Breast epithelium (tissue), 4 donors: ENCODE measurements around the gene CYP2A6. TPM values are rescaled to one million over a fixed set of nuclear protein-coding genes. Genes with fewer than 3 reads are reported as not detected.
"Not testable (repeated sequence)": the region's sequence is repeated elsewhere in the genome, so short reads cannot be mapped to it uniquely, and the experiment has no call there.

ENCODE experiments used
- DNase-seq, 2 donors: peaks; one replicate each; pipeline ENCODE4 v3.0.0-alpha.2; 2019; ENCODE audit warnings: low spot score in 2 of 2
- H3K27ac ChIP-seq, 2 donors: fragments of 200-600 bp; sonication (generic) in 1 of 2; one replicate each; pipeline ENCODE4 v1.5.1; 2016 to 2019; ENCODE audit warnings: mild to moderate bottlenecking in 1 of 2
- H3K27me3 ChIP-seq, 2 donors: fragments of 200-600 bp; sonication (generic) in 1 of 2; one replicate each; pipeline versions ENCODE4 v1.5.1 to v1.6.0; 2017 to 2019; ENCODE audit warnings: control low read depth in 1 of 2, mild to moderate bottlenecking in 1 of 2
- H3K36me3 ChIP-seq: fragments of 200-600 bp; one replicate; pipeline ENCODE4 v1.5.1; 2019
- H3K4me1 ChIP-seq, 2 donors: fragments of 200-600 bp; sonication (generic); one replicate each; pipeline ENCODE4 v1.5.1; 2016 to 2019; ENCODE audit warnings: control low read depth in 1 of 2
- H3K4me3 ChIP-seq, 3 donors: fragments of 200-600 bp; sonication (generic); 1 replicate in 2 of 3; 2 replicates in 1 of 3; pipeline ENCODE4 v1.5.1; 2016 to 2019; ENCODE audit warnings: mild to moderate bottlenecking in 3 of 3, moderate library complexity in 2 of 3
- H3K9me3 ChIP-seq, 2 donors: fragments of 200-600 bp; sonication (generic) in 1 of 2; one replicate each; pipeline ENCODE4 v1.5.1; 2016 to 2019; ENCODE audit warnings: control low read depth in 1 of 2
- POLR2A ChIP-seq: fragments of 450-650 bp; IDR thresholded peaks from one replicate; pipeline ENCODE4 v1.6.1; 2016; ENCODE audit warnings: antibody characterized with exemption, mild to moderate bottlenecking, moderate library complexity
- POLR2AphosphoS5 ChIP-seq, 3 donors: sonication (generic); formaldehyde crosslinking; IDR thresholded peaks; one replicate each; pipeline ENCODE4 v1.6.1; 2017; ENCODE audit warnings: antibody characterized with exemption in 3 of 3
- intact Hi-C: fragments of 100-400 bp; cut with DNase I; formaldehyde crosslinking; loops from one replicate; pipeline ENCODE4 v1.15.1; 2023; ENCODE audit warnings: low total_unique reads
- total RNA-seq, 3 donors: library from RNA; depleted of rRNA; stranded (reverse); fragments of >200 nt; gene quantifications; one replicate each; pipeline ENCODE4 v1.1.0, GENCODE V29; 2016
- TF ChIP-seq, protein P1 (sequence below), 3 donors: fragments of 450-650 bp; IDR thresholded peaks; one replicate each; pipeline ENCODE4 v1.5.1; 2016 to 2017; ENCODE audit warnings: antibody characterized with exemption in 3 of 3, mild to moderate bottlenecking in 3 of 3, moderate library complexity in 3 of 3

The CYP2A6 gene
- total RNA-seq, 3 donors from 2014 or later = 0.64 TPM; not detected in 2

DNA sequence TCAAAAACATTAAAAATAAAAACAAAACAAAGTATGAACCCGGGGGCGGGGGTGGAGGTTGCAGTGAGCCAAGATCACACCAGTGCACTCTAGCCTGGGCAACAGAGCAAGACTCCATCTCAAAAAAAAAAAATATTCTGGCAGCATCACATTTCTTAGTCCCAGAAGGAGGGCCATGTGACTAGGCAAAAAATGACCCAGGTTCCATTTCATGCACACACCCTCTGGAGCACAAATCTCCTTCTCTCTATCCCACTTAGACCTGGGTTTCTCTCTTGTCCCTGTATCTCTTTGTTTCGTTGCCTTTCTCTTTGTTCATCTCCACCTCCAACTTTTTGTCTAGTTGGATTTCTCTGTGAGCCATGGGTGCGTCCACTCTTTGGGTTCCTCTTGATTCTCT, 37.9 kb upstream of the CYP2A6 start:
- H3K36me3 ChIP-seq = no peaks in the 10 kb centered on the region
- no peak for DNase-seq
- intact Hi-C loops = no loop called here
- H3K4me1 ChIP-seq = no peaks in the 10 kb centered on the region
- H3K27ac ChIP-seq = no peak overlapping the region
- no peak overlapping the region for H3K4me3 ChIP-seq
- H3K9me3 ChIP-seq = no peaks in the 10 kb centered on the region
- TF ChIP-seq, protein P1, sequence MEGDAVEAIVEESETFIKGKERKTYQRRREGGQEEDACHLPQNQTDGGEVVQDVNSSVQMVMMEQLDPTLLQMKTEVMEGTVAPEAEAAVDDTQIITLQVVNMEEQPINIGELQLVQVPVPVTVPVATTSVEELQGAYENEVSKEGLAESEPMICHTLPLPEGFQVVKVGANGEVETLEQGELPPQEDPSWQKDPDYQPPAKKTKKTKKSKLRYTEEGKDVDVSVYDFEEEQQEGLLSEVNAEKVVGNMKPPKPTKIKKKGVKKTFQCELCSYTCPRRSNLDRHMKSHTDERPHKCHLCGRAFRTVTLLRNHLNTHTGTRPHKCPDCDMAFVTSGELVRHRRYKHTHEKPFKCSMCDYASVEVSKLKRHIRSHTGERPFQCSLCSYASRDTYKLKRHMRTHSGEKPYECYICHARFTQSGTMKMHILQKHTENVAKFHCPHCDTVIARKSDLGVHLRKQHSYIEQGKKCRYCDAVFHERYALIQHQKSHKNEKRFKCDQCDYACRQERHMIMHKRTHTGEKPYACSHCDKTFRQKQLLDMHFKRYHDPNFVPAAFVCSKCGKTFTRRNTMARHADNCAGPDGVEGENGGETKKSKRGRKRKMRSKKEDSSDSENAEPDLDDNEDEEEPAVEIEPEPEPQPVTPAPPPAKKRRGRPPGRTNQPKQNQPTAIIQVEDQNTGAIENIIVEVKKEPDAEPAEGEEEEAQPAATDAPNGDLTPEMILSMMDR (IDR thresholded peaks at IDR 0.05) = no peak
- TF ChIP-seq POLR2A (no peak), POLR2AphosphoS5 (IDR thresholded peaks at IDR 0.05) (no peak)
- no peaks in the 10 kb centered on the region for H3K27me3 ChIP-seq

DNA sequence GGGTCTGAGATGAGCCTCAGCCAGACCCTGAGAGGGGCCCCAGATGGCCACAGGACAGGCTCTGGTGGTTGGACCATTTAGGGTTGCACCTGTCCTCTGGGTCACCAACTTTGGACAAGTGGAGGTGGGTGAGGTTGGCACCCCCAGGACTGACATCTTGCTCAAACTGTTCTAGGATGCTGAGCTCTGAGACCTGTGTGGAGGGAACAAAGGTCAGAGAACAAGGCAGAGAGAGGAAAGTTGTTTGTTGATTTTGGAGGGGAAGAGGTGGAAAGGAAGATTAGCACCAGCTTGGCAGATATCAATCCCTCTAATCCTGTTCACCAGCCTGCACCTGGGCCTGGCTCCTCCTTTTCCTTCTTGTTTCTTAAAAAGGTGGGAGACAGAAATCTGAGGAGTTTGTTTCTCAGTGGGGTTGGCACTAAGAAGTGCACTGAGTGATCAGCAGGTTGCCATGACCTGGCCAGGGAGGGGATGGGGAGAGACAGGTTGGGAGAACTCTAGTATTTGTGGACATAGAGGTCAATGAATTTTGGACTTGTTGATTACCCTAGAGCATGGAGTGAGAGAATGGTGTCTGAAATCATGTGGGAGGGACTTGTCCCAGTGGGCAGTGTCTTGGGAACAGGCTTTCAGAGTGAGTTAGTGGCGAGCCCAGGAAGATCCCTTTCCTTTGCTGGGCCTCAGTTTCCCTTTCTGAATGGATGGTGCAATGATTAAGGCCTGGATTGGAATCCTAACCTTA, 34.1 kb upstream of the CYP2A6 start:
- H3K9me3 ChIP-seq, H3K4me3 ChIP-seq, H3K4me1 ChIP-seq, DNase-seq, H3K27me3 ChIP-seq, H3K36me3 ChIP-seq, intact Hi-C loops, H3K27ac ChIP-seq: not testable (repeated sequence)

DNA sequence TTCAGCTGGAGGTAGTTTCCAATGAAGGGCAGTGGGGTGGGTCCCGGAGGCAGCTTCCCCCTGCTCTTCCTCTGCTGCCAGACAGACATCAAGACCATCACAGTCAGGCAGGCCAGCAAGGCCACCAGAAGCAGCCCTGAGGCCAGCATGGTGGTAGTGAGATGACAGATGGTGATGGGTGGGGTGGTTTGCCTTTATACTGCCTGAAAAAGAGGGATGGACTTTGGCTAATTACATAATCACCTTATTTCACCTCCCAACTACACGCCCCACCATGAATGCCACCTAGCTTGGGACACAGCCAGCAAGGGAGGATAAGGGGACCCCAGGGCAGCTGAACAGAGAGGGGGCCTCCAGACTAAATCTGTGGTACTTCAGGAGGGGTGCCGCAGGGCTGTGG, 31.8 kb upstream of the CYP2A6 start, which contains the start of gene CYP2A7:
CYP2A7 (minus strand) TSS at position 170 of the 400 bp plus-strand sequence; CDS start at position 149, 21 bp downstream.
- H3K27ac ChIP-seq, H3K9me3 ChIP-seq, H3K4me3 ChIP-seq, H3K27me3 ChIP-seq, DNase-seq, intact Hi-C loops, H3K36me3 ChIP-seq, H3K4me1 ChIP-seq: not testable (repeated sequence)

DNA sequence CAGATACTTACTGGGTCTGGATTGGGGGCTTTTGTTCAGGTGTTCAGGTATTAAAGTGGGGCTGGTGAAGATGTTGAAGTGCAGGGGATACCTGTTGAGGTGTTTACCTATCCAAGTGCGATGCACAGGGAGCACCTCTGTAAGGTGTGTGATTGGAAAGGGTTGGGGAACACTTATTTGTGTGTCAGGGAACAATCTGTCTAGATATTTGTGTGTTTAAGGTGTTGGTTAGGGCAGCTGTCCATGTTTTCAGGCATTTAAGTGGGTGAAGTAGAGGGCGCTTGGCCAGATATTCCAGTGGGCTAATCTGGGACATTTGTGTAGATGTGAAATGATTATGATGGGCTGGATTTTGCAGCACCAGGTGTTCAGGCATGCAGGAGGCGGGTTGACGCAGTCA, 29.1 kb upstream of the CYP2A6 start:
- intact Hi-C loops, H3K9me3 ChIP-seq, H3K27me3 ChIP-seq, H3K4me1 ChIP-seq, H3K27ac ChIP-seq, H3K4me3 ChIP-seq, DNase-seq, H3K36me3 ChIP-seq: not testable (repeated sequence)

DNA sequence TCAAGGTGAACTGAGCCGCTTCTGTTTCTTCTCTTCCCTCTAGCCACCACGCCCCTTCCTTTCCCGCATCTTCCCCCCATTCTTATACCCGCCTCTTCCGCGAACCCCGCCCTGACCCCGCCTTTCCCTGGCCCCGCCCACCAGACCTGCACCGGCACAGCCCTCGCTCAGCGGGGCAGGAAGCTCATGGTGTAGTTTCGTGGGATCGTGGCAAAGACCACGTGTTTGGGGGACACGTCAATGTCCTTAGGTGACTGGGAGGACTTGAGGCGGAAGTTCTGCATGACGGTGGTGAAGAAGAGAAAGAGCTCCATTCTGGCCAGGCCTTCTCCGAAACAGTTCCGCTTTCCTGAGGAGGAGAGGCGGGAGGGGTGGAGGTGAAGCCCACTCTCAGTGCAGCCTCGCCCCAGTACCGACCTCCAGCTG, 25.3 kb upstream of the CYP2A6 start:
- H3K4me1 ChIP-seq, H3K9me3 ChIP-seq, H3K36me3 ChIP-seq, H3K27me3 ChIP-seq, intact Hi-C loops, H3K27ac ChIP-seq, DNase-seq: not testable (repeated sequence)
- peak overlapping the region in 1 of 3 donors; percentile 44 for H3K4me3 ChIP-seq

DNA sequence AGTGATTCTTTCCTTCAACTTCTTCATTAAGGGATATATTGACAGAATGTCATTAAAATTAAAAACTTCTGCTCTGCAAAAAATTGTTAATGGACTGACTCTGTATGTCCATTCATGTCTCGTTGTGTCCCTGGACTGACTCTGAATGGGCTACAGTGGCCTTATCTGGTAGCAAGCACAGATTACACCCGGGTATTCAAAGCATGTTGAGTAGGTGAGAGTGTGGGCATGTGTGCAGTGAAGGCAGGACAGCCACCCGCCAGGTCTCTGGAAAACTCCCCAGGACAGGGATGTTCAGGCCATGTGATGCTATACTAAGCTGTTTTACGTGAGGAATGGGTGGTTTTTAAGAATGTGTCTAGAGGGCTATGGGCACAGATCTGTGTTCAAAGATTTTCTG, 24.6 kb upstream of the CYP2A6 start:
- H3K27me3 ChIP-seq, H3K4me3 ChIP-seq, H3K36me3 ChIP-seq, H3K4me1 ChIP-seq, H3K27ac ChIP-seq, intact Hi-C loops, DNase-seq, H3K9me3 ChIP-seq: not testable (repeated sequence)

DNA sequence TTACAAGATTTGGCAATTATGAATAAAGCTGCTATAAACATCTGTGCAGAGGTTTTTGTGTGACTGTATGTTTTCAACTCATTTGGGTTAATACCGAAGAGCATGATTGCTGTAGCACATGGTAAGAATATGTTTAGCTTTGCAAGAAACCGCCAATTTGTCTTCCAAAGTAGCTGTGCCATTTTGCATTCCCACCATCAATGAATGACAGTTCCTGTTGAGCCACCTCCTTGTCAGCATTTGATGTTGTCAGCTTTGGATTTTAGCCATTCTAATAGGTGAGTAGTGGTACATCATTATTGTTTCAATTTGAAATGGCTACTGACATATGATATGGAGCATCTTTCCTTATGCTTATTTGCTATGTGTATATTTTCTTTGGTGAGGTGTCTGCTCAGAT, 23.6 kb upstream of the CYP2A6 start:
- H3K4me3 ChIP-seq, H3K27me3 ChIP-seq, H3K9me3 ChIP-seq, H3K36me3 ChIP-seq, intact Hi-C loops, H3K4me1 ChIP-seq, H3K27ac ChIP-seq, DNase-seq: not testable (repeated sequence)

DNA sequence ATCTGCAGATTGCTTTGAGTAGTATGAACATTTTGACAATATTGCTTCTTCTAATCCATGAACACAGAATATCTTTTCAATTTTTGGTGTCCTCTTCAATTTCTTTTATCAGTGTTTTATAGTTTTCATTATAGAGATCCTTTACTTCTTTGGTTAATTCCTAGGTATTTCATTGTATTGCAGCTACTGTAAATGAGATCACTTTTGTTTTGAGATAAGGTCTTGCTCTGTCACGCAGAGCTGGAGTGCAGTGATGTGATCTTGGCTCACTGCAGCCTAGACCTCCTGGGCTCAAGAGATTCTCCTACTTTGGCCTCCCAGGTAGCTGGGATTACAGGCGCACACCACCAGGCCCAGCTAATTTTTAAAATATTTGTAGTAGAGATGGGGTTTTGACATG, 22.0 kb upstream of the CYP2A6 start:
- H3K4me3 ChIP-seq = no peak overlapping the region
- H3K27me3 ChIP-seq = no peaks in the 10 kb centered on the region
- no peaks in the 10 kb centered on the region for H3K4me1 ChIP-seq
- intact Hi-C loops = no loop called here
- no peak for TF ChIP-seq POLR2A
- no peak for TF ChIP-seq POLR2AphosphoS5 (IDR thresholded peaks at IDR 0.05)
- TF ChIP-seq, protein P1 (IDR thresholded peaks at IDR 0.05) = no peak
- no peak overlapping the region for H3K27ac ChIP-seq
- H3K36me3 ChIP-seq = no peaks in the 10 kb centered on the region
- DNase-seq = no peak
- H3K9me3 ChIP-seq = no peaks in the 10 kb centered on the region
